Neural progenitor cell (in vitro differentiated cells): ENCODE data around the gene TCERG1L.

Source experiments
- CTCF ChIP-seq: fragments of 200-600 bp; sonication (generic); IDR thresholded peaks from 2 replicates; pipeline ENCODE4 v1.5.1; 2017; ENCODE audit warnings: antibody characterized with exemption, mild to moderate bottlenecking
- EZH2 ChIP-seq: fragments of 200-600 bp; sonication (generic); IDR thresholded peaks from 2 replicates; pipeline ENCODE4 v1.6.1; 2017; ENCODE audit warnings: antibody characterized with exemption, mild to moderate bottlenecking, moderate library complexity
- EZH2phosphoT487 ChIP-seq: fragments of 200-600 bp; sonication (generic); IDR thresholded peaks from 2 replicates; pipeline ENCODE4 v1.6.1; 2017; ENCODE audit warnings: antibody characterized with exemption

GRCh38 chr10:131168238-131168875 lies 143.2 kb downstream of the TCERG1L start:
- no peak for TF ChIP-seq CTCF
- TF ChIP-seq EZH2: no peak
- TF ChIP-seq EZH2phosphoT487: no peak
